ENCODE results near the gene HBEGF. TPM values are rescaled to one million over a fixed set of nuclear protein-coding genes. Genes with fewer than 3 reads are reported as not detected.

The HBEGF gene
- total RNA-seq, 1 experiment from 2014 or later, result 12.3 TPM

DNA sequence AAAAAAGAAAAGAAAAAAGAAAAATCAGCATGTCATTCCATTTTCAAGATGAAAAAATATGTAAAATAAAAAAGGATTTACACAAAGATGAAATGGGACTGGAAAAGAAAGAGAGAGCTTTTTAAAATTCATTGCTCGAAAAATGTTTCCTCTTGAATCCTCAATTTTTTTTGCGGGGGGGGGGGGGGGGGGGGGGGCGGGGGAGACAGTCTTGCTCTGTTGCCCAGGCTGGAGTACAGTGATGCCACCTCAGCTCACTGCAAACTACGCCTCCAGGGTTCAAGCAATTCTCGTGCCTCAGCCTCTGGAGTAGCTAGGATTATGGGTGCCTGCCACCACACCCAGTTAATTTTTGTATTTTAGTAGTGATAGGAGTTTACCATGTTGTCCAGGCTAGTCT lies 60.0 kb downstream of the HBEGF start:
- TF ChIP-seq, protein P1, sequence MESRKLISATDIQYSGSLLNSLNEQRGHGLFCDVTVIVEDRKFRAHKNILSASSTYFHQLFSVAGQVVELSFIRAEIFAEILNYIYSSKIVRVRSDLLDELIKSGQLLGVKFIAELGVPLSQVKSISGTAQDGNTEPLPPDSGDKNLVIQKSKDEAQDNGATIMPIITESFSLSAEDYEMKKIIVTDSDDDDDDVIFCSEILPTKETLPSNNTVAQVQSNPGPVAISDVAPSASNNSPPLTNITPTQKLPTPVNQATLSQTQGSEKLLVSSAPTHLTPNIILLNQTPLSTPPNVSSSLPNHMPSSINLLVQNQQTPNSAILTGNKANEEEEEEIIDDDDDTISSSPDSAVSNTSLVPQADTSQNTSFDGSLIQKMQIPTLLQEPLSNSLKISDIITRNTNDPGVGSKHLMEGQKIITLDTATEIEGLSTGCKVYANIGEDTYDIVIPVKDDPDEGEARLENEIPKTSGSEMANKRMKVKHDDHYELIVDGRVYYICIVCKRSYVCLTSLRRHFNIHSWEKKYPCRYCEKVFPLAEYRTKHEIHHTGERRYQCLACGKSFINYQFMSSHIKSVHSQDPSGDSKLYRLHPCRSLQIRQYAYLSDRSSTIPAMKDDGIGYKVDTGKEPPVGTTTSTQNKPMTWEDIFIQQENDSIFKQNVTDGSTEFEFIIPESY (IDR thresholded peaks at IDR 0.05; ENCODE audit: extremely low read depth, insufficient replicate concordance, low read length), result no peak
- no peak overlapping the region for H3K4me3 ChIP-seq (replicated peaks in 1 of 2; ENCODE audit: low read depth in 1 of 2, low read length in 2 of 2)
- H2AFZ ChIP-seq (ENCODE audit: low read depth, low read length, poor library complexity, severe bottlenecking), result no peak overlapping the region
- H4K20me1 ChIP-seq (ENCODE audit: insufficient read depth), result peaks cover 10% of the 10 kb centered on the region; the same call in 1 of the 2 replicates
- BruUV-seq (replicated peaks), result no TSS peak
- ChIA-PET POLR2A (no interaction called here), CTCF (no interaction called here), RAD21 (ENCODE audit: low non-redundant PET in 1 of 2, low total read pairs in 2 of 2, uncharacterized antibody in 2 of 2, unreplicated experiment in 2 of 2) (no interaction called here)
- H3K36me3 ChIP-seq (ENCODE audit: control insufficient read depth in 1 of 2, insufficient read depth in 2 of 2, low read length in 2 of 2), result no peaks in the 10 kb centered on the region
- H3K79me2 ChIP-seq (ENCODE audit: insufficient read depth, low read length), result peaks cover 89% of the 10 kb centered on the region
- no peak overlapping the region for H3K4me2 ChIP-seq (ENCODE audit: low read length)
- no peak overlapping the region for H3K27ac ChIP-seq (ENCODE audit: low read depth, low read length)
- H3K4me1 ChIP-seq (ENCODE audit: control insufficient read depth in 1 of 2, insufficient read depth in 2 of 2, low read length in 2 of 2), result no peaks in the 10 kb centered on the region
- H3K9ac ChIP-seq (ENCODE audit: low read length), result no peak overlapping the region
- ATAC-seq (no peak), DNase-seq (ENCODE audit: low read depth, low spot score) (no peak)
- intact Hi-C loops (cut with micrococcal nuclease), result no loop called here
- H3K27me3 ChIP-seq (ENCODE audit: insufficient read depth, low read length), result no peaks in the 10 kb centered on the region
- no peaks in the 10 kb centered on the region for H3K9me2 ChIP-seq (ENCODE audit: insufficient read depth)
- H3K9me3 ChIP-seq (ENCODE audit: control insufficient read depth in 1 of 2, insufficient read depth in 1 of 2, low read depth in 1 of 2, low read length in 2 of 2), result no peaks in the 10 kb centered on the region

DNA sequence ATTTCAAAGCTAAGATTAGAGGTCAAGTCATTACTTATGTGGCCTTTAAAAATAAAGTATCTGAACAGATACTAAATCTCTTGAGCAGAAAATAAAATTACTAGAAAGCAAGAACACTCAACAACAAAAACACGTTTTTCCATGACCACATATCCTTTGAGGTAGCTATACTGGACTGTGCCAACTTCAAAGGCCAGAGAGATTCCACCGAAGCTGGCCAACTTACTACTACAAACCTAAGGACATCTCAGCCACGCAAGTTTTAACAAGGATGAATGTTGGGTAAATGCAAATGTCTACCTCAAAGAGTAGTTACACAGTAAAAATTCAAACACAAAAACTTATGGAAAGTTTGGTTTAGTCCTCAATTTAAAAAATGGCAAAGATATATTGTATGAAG lies 62.4 kb downstream of the HBEGF start:
- ChIA-PET POLR2A (no interaction called here), RAD21 (ENCODE audit: low non-redundant PET in 1 of 2, low total read pairs in 2 of 2, uncharacterized antibody in 2 of 2, unreplicated experiment in 2 of 2) (no interaction called here), CTCF (no interaction called here)
- DNase-seq (ENCODE audit: low read depth, low spot score) (no peak), ATAC-seq (no peak)
- no peaks in the 10 kb centered on the region for H3K4me1 ChIP-seq (ENCODE audit: control insufficient read depth in 1 of 2, insufficient read depth in 2 of 2, low read length in 2 of 2)
- H2AFZ ChIP-seq (ENCODE audit: low read depth, low read length, poor library complexity, severe bottlenecking), result no peak overlapping the region
- H3K9me2 ChIP-seq (ENCODE audit: insufficient read depth), result no peaks in the 10 kb centered on the region
- no peak overlapping the region for H3K4me2 ChIP-seq (ENCODE audit: low read length)
- H3K9ac ChIP-seq (ENCODE audit: low read length), result no peak overlapping the region
- H3K27me3 ChIP-seq (ENCODE audit: insufficient read depth, low read length), result no peaks in the 10 kb centered on the region
- peaks cover 0 to 2% of the 10 kb centered on the region in 2 experiments; a peak in 1 of 4 replicates for H3K36me3 ChIP-seq (ENCODE audit: control insufficient read depth in 1 of 2, insufficient read depth in 2 of 2, low read length in 2 of 2)
- intact Hi-C loops (cut with micrococcal nuclease), result no loop called here
- BruUV-seq (replicated peaks), result no TSS peak
- peaks cover 66% of the 10 kb centered on the region for H3K79me2 ChIP-seq (ENCODE audit: insufficient read depth, low read length)
- H3K27ac ChIP-seq (ENCODE audit: low read depth, low read length), result no peak overlapping the region
- no peak overlapping the region for H3K4me3 ChIP-seq (replicated peaks in 1 of 2; ENCODE audit: low read depth in 1 of 2, low read length in 2 of 2)
- H4K20me1 ChIP-seq (ENCODE audit: insufficient read depth), result 0 out of 2 replicates have a peak, but pooled peaks cover 5% of the 10 kb centered on the region
- no peaks in the 10 kb centered on the region for H3K9me3 ChIP-seq (ENCODE audit: control insufficient read depth in 1 of 2, insufficient read depth in 1 of 2, low read depth in 1 of 2, low read length in 2 of 2)
- no peak for TF ChIP-seq SIN3A (IDR thresholded peaks at IDR 0.05; ENCODE audit: low read depth)
- no peak for TF ChIP-seq RAD21 (IDR thresholded peaks at IDR 0.05; ENCODE audit: low read depth)

Other genes with a start within 250 kb of the HBEGF start
- gene PURA, start 232.5 kb downstream of the HBEGF start, total RNA-seq (2021; ENCODE audit: unreplicated experiment), result 15.2 TPM
- 5.2 TPM for gene IGIP, start 220.7 kb downstream of the HBEGF start, total RNA-seq (2021; ENCODE audit: unreplicated experiment)
- gene CYSTM1, start 171.4 kb downstream of the HBEGF start, total RNA-seq (2021; ENCODE audit: unreplicated experiment), result 56.0 TPM
- gene PFDN1, start 43.5 kb downstream of the HBEGF start, total RNA-seq (2021; ENCODE audit: unreplicated experiment), result 48.9 TPM
- 0.49 TPM for gene SLC4A9, start 13.6 kb upstream of the HBEGF start, total RNA-seq (2021; ENCODE audit: unreplicated experiment)
- gene ANKHD1, start 55.2 kb upstream of the HBEGF start, total RNA-seq (2021; ENCODE audit: unreplicated experiment), result 80.8 TPM
- 6.0 TPM for gene EIF4EBP3, start 201.1 kb upstream of the HBEGF start, total RNA-seq (2021; ENCODE audit: unreplicated experiment)
- 41.7 TPM for gene SRA1, start 210.9 kb upstream of the HBEGF start, total RNA-seq (2021; ENCODE audit: unreplicated experiment)
- 28.4 TPM for gene APBB3, start 218.0 kb upstream of the HBEGF start, total RNA-seq (2021; ENCODE audit: unreplicated experiment)
- gene SLC35A4, start 218.2 kb upstream of the HBEGF start, total RNA-seq (2021; ENCODE audit: unreplicated experiment), result 37.5 TPM